Measurements from ENCODE around the gene GRIA1.

Gene GRIA1

DNA sequence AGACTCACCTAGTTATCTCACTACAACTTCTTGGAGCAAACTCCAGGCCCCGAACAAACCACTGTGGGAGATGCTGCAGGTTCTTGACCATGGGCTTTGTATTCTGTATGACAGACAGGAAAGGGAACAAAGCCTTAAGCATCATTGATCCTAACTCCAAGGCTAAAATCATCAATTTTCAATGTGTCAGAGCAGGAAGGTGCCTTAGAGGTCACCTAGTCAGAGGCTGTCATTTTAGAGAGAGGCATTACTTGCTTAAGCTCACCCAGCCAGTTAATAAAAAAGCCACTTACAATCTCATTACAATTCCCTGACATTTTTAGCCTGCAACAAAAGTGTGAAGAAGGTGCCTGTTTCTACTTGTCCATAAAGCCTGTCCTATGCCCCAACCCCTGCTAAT lies 275.5 kb downstream of the GRIA1 start:
- TF ChIP-seq, protein P1, sequence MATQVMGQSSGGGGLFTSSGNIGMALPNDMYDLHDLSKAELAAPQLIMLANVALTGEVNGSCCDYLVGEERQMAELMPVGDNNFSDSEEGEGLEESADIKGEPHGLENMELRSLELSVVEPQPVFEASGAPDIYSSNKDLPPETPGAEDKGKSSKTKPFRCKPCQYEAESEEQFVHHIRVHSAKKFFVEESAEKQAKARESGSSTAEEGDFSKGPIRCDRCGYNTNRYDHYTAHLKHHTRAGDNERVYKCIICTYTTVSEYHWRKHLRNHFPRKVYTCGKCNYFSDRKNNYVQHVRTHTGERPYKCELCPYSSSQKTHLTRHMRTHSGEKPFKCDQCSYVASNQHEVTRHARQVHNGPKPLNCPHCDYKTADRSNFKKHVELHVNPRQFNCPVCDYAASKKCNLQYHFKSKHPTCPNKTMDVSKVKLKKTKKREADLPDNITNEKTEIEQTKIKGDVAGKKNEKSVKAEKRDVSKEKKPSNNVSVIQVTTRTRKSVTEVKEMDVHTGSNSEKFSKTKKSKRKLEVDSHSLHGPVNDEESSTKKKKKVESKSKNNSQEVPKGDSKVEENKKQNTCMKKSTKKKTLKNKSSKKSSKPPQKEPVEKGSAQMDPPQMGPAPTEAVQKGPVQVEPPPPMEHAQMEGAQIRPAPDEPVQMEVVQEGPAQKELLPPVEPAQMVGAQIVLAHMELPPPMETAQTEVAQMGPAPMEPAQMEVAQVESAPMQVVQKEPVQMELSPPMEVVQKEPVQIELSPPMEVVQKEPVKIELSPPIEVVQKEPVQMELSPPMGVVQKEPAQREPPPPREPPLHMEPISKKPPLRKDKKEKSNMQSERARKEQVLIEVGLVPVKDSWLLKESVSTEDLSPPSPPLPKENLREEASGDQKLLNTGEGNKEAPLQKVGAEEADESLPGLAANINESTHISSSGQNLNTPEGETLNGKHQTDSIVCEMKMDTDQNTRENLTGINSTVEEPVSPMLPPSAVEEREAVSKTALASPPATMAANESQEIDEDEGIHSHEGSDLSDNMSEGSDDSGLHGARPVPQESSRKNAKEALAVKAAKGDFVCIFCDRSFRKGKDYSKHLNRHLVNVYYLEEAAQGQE (IDR thresholded peaks at IDR 0.05; ENCODE audit: insufficient read depth in 1 of 2, low read depth in 2 of 2, low read length in 2 of 2): no peak
- TF ChIP-seq POLR2AphosphoS5 (IDR thresholded peaks at IDR 0.05; ENCODE audit: low read depth, low read length): no peak
- TF ChIP-seq FOXP2 (optimal IDR thresholded peaks at IDR 0.05; ENCODE audit: borderline replicate concordance, extremely low read depth, extremely low read length, insufficient read depth): no peak
- no peak for TF ChIP-seq TAF1 (IDR thresholded peaks at IDR 0.05; ENCODE audit: borderline replicate concordance, insufficient read depth, low read length)
- TF ChIP-seq SIN3A (IDR thresholded peaks at IDR 0.05; ENCODE audit: borderline replicate concordance, insufficient read depth, low read length): no peak

DNA sequence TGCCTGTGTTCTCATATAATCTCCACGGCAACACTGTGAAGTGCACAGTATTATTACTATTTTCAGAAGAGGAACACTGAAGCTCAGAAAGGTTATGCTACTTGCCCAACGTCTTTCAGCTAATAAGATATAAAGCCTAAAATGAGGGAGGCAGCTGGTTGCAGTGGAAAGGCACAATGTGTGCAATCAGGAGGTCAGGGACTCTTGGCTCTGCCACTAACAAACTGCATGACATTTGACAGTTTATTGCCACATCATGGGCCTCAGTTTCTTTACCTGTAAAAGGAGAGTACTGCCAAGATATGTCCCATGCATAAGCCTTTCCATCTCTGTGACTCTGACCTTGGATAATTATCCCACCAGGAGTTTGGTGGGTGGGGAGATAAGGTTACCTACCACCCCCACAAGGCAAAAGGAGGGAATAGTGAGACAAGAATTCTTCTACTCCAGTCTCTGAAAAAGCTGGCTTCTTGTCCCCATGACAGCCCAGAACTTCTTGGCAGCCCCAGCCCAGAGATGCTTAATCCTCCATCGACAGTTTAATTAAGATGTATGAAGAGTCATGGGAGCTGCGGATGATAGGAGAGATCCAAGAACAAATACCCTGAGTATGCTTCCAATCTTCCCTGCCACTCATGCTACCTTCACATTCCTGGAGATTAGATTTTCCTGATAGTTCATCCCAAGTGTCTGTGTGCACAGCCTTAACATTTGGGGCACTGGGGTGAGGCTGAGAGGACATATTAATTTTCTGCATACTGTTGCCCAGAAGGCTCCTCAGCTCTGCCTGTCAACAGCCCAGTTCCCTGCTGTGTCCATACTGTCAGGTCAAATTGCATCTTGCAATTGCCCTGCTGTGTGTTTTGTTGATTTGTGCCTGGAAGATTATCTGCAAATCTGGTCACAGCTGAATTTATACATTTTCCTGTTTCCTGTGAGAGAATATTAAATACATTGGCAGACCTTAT lies 277.0 kb downstream of the GRIA1 start:
- TF ChIP-seq FOXP2 (optimal IDR thresholded peaks at IDR 0.05; ENCODE audit: borderline replicate concordance, extremely low read depth, extremely low read length, insufficient read depth) (no peak), SIN3A (IDR thresholded peaks at IDR 0.05; ENCODE audit: borderline replicate concordance, insufficient read depth, low read length) (no peak), POLR2AphosphoS5 (IDR thresholded peaks at IDR 0.05; ENCODE audit: low read depth, low read length) (no peak), TAF1 (IDR thresholded peaks at IDR 0.05; ENCODE audit: borderline replicate concordance, insufficient read depth, low read length) (no peak)
- TF ChIP-seq, protein P1 (IDR thresholded peaks at IDR 0.05; ENCODE audit: insufficient read depth in 1 of 2, low read depth in 2 of 2, low read length in 2 of 2): no peak

DNA sequence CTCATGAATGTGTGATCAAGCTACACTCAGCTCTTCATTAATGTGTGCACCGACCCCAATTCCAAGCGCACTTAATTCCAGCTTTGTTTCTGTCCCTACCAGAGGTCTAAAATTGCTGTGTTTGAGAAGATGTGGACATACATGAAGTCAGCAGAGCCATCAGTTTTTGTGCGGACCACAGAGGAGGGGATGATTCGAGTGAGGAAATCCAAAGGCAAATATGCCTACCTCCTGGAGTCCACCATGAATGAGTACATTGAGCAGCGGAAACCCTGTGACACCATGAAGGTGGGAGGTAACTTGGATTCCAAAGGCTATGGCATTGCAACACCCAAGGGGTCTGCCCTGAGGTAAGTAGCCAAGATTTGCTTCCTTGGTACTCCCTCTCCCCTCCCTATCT lies 279.6 kb downstream of the GRIA1 start:
- TF ChIP-seq, protein P1 (IDR thresholded peaks at IDR 0.05; ENCODE audit: insufficient read depth in 1 of 2, low read depth in 2 of 2, low read length in 2 of 2): no peak
- no peak for TF ChIP-seq POLR2AphosphoS5 (IDR thresholded peaks at IDR 0.05; ENCODE audit: low read depth, low read length)
- no peak for TF ChIP-seq SIN3A (IDR thresholded peaks at IDR 0.05; ENCODE audit: borderline replicate concordance, insufficient read depth, low read length)
- no peak for TF ChIP-seq FOXP2 (optimal IDR thresholded peaks at IDR 0.05; ENCODE audit: borderline replicate concordance, extremely low read depth, extremely low read length, insufficient read depth)
- TF ChIP-seq TAF1 (IDR thresholded peaks at IDR 0.05; ENCODE audit: borderline replicate concordance, insufficient read depth, low read length): no peak

DNA sequence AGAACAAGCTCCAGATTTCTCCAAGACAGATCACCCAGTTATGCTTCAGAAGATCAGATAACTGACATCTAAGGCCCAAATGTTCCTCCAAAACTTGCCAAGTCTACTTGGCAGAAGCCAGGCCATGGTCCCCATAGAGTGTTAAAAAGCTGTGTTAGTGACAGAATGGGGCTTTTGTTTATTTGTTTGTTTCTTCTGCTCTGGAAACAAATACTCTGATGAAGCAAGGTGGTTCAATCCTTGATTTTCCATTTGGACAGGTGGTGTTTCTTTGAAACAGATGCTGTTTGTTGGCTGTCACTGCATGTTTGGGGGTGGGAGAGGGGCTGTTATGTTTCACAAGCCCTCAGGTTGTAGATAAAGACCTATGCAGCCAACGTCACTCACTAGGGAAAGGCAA lies 284.2 kb downstream of the GRIA1 start:
- no peak for TF ChIP-seq SIN3A (IDR thresholded peaks at IDR 0.05; ENCODE audit: borderline replicate concordance, insufficient read depth, low read length)
- TF ChIP-seq, protein P1 (IDR thresholded peaks at IDR 0.05; ENCODE audit: insufficient read depth in 1 of 2, low read depth in 2 of 2, low read length in 2 of 2): no peak

All from PFSK-1 (cell line).